T47D (cell line): ENCODE results near the gene CREG2.

ENCODE experiments used
- DNase-seq, 2 experiments: peaks; one replicate each; pipeline versions ENCODE4 v3.0.0 to v3.0.0-alpha.2; 2011 to 2012; ENCODE audit warnings: low read depth in 1 of 2, low spot score in 1 of 2
- JUND ChIP-seq: IDR thresholded peaks from 2 replicates; pipeline ENCODE4 v1.6.1; 2012; ENCODE audit warnings: low read depth
- in situ Hi-C: cut with HindIII; loops from 2 replicates; pipeline ENCODE4 v1.10.0; 2016; ENCODE audit warnings: low sequenced_read_pairs, low pct_unique_long_range_greater_than_20kb

Gene CREG2

GRCh38 chr2:101380376-101380775 lies 6.9 kb downstream of the CREG2 start:
- no peak for TF ChIP-seq JUND
- DNase-seq = no peak
- in situ Hi-C loops = no loop called here

- in situ Hi-C loops = no loop called here
Observed at GRCh38 chr2:101379091-101379490, 8.2 kb downstream of the CREG2 start.

GRCh38 chr2:101375653-101376052 lies 11.7 kb downstream of the CREG2 start:
- in situ Hi-C loops = no loop called here
- no peak for TF ChIP-seq JUND
- no peak for DNase-seq

More at GRCh38 chr2:101379091-101379490, 8.2 kb downstream of the CREG2 start:
- TF ChIP-seq JUND = no peak
- no peak for DNase-seq

GRCh38 chr2:101374821-101375561 lies 12.3 kb downstream of the CREG2 start:
- in situ Hi-C loops = no loop called here
- DNase-seq = no peak
- no peak for TF ChIP-seq JUND

- TF ChIP-seq JUND = no peak
- DNase-seq = no peak
- in situ Hi-C loops = no loop called here
Observed at GRCh38 chr2:101372792-101373191, 14.5 kb downstream of the CREG2 start.

GRCh38 chr2:101371636-101372035 lies 15.7 kb downstream of the CREG2 start:
- TF ChIP-seq JUND = no peak
- in situ Hi-C loops = no loop called here
- no peak for DNase-seq

- DNase-seq = no peak
- in situ Hi-C loops = no loop called here
- no peak for TF ChIP-seq JUND
Observed at GRCh38 chr2:101369100-101369499, 18.2 kb downstream of the CREG2 start.

- DNase-seq = no peak
- in situ Hi-C loops = no loop called here
- no peak for TF ChIP-seq JUND
Observed at GRCh38 chr2:101368376-101368775, 18.9 kb downstream of the CREG2 start.

- TF ChIP-seq JUND = no peak
- in situ Hi-C loops = no loop called here
Observed at GRCh38 chr2:101367508-101367907, 19.8 kb downstream of the CREG2 start.

GRCh38 chr2:101364878-101365277 lies 22.4 kb downstream of the CREG2 start:
- in situ Hi-C loops = no loop called here
- TF ChIP-seq JUND = no peak
- no peak for DNase-seq

More at GRCh38 chr2:101367508-101367907, 19.8 kb downstream of the CREG2 start:
- DNase-seq = no peak

GRCh38 chr2:101362777-101363176 lies 24.5 kb downstream of the CREG2 start:
- DNase-seq = no peak
- TF ChIP-seq JUND = no peak
- in situ Hi-C loops = no loop called here

GRCh38 chr2:101362316-101362715 lies 25.0 kb downstream of the CREG2 start:
- no peak for TF ChIP-seq JUND
- no peak for DNase-seq
- in situ Hi-C loops = no loop called here

GRCh38 chr2:101361522-101361921 lies 25.8 kb downstream of the CREG2 start:
- no peak for DNase-seq
- in situ Hi-C loops = no loop called here
- TF ChIP-seq JUND = no peak

GRCh38 chr2:101361121-101361520 lies 26.2 kb downstream of the CREG2 start:
- in situ Hi-C loops = no loop called here
- DNase-seq = no peak
- no peak for TF ChIP-seq JUND

- in situ Hi-C loops = no loop called here
- no peak for TF ChIP-seq JUND
- no peak for DNase-seq
Observed at GRCh38 chr2:101360232-101360631, 27.1 kb downstream of the CREG2 start.
